Activated gamma-delta T cell treated with Interleukin-2 at 50 U/mL for 16 hours (primary cell): ENCODE results near the gene FXN.
A peak's percentile ranks its signal among the peaks of the same experiment; 100 is the strongest.
"Not testable (repeated sequence)": the region's sequence is repeated elsewhere in the genome, so short reads cannot be mapped to it uniquely, and the experiment has no call there.

ENCODE experiments used
- DNase-seq: peaks from one replicate; pipeline ENCODE4 v3.0.0-alpha.2; 2020

FXN gene

DNA sequence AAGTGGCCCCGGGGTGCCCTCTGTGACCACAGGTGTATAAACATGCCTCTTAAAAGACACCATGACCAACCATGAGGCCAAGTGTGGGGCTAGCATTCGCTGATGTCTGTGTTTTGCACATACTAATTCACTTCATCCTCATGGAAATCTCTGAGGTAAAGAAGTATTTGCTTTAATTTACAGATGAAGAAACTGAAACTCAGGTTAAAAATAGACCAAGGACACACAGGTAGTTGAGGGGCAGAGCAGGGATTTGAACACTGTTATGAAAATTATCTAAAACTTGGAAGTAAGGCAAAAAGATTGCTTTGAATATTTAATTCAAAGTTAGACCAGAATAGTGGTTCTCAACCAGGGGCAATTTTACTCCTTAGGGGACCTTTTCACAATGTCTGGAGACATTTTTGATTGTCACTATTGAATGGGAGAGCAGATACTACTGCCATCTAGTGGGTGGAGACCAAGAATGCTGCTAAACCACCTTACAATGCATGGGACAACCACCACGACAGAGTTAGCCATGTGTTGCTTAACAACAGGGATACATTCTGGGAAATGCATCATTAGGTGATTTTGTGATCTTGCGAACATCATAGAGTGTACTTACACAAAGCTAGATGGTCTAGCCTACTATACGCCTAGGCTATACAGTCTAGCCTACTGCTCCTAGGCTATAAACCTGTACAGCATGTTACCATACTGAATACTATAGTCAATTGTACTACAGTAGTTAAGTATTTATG, 8.0 kb upstream of the FXN start:
- DNase-seq, result peak; percentile 30

DNA sequence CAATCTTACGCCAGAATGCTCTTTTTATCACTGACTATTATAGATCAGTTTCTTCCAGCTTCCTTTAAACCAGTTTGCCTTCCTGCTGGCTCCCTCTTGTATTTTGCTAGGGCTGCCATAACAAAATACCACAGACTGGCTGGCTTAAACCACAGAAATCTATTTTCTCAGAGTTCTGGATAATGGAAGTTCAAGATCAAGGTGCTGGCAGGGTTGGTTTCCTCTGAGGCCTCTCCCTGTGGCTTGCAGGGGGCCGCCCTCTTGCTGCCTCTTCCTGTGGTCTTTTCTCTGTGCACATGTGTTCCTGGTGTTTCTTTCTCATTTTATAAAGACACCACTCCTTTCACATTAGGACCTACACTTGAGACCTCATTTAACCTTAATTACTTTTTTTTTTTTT, 6.8 kb upstream of the FXN start:
- DNase-seq, result peak; percentile 12

DNA sequence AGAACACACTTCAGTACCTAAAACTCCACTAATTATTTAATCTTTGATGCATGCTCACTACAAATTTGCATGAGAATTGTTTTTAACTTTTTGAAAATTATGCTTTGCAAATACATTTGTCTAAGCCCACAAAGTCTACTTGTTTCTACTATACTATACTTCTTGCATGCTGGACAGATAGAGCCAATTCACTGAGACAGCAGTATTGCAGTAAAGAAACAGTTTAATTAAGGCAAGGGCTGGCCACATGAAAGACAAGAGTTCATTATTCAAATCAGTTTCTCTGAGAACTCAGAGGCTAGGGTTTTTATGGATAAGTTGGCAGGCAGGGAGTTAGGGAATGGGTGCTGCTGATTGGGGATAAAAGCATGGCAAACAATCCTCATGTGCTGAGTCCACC, 6.0 kb upstream of the FXN start:
- DNase-seq, result no peak

DNA sequence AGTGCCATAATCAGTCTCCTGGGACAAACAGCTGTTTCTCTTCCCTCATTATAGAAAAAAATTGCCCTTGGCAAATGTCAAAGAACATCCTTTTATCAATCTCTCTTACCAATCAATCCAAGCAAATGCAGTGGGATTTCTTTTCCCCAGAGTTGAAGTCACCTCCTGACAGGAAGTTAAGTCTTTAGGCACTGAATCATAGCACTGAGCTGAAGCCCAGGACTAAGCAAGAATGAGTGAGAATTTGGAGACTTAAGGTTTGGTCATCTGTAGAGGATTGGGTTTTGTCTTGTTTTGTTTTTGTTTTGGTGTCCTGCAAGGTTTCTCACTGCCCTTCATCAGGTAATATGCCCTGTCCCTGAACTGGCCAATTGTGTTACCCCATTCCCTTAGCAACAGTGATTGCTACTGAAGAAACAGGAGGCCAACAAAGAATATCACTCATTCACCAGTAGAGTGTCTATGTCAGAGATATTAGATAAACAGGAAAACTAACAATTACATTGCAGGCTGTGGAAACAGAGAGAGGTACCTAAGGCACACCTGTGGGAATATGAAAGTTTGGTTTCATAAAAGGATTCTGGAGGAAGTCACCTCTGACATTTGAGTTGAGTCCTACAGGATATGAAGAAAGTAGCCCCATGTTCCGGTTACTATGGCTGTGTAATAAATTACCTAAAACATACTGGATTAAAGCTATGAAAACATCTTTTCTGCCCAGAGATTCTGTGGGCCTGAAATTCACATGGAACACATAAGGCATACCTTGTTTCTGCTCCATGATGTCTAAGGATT, 4.5 kb upstream of the FXN start:
- no peak for DNase-seq

DNA sequence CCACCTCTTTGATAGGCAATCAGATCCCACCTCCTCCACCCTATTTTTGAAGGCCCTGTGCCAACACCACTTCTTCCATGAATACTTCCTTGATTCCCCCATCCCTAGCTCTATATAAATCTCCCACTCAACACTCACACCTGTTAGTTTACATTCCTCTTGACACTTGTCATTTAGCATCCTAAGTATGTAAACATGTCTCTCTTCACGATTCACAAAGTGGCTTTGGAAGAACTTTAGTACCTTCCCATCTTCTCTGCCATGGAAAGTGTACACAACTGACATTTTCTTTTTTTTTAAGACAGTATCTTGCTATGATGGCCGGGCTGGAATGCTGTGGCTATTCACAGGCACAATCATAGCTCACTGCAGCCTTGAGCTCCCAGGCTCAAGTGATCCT, 1.5 kb upstream of the FXN start:
- no peak for DNase-seq

DNA sequence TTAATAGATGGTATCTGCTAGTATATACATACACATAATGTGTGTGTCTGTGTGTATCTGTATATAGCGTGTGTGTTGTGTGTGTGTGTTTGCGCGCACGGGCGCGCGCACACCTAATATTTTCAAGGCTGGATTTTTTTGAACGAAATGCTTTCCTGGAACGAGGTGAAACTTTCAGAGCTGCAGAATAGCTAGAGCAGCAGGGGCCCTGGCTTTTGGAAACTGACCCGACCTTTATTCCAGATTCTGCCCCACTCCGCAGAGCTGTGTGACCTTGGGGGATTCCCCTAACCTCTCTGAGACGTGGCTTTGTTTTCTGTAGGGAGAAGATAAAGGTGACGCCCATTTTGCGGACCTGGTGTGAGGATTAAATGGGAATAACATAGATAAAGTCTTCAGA, 757 bp downstream of the FXN start:
- no peak for DNase-seq

DNA sequence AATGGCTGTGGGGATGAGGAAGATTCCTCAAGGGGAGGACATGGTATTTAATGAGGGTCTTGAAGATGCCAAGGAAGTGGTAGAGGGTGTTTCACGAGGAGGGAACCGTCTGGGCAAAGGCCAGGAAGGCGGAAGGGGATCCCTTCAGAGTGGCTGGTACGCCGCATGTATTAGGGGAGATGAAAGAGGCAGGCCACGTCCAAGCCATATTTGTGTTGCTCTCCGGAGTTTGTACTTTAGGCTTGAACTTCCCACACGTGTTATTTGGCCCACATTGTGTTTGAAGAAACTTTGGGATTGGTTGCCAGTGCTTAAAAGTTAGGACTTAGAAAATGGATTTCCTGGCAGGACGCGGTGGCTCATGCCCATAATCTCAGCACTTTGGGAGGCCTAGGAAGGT, 1.2 kb downstream of the FXN start:
- no peak for DNase-seq

DNA sequence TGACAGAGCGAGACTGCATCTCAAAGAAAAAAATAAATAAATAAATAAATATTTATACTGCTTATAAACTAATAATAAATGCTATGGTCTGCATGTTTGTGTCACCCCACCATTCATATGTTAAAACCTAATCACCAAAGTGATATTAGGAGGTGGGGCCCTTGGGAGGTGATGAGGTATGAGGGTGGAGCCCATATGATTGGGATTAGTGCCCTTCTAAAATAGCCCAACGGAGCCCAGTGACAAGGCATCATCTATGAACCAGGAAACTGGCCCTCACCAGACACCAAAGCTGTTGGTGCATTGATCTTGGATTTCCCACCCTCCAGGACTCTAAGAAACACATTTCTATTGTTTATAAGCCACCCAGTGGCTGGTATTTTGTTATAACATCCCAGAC, 5.1 kb downstream of the FXN start:
- DNase-seq, result no peak

DNA sequence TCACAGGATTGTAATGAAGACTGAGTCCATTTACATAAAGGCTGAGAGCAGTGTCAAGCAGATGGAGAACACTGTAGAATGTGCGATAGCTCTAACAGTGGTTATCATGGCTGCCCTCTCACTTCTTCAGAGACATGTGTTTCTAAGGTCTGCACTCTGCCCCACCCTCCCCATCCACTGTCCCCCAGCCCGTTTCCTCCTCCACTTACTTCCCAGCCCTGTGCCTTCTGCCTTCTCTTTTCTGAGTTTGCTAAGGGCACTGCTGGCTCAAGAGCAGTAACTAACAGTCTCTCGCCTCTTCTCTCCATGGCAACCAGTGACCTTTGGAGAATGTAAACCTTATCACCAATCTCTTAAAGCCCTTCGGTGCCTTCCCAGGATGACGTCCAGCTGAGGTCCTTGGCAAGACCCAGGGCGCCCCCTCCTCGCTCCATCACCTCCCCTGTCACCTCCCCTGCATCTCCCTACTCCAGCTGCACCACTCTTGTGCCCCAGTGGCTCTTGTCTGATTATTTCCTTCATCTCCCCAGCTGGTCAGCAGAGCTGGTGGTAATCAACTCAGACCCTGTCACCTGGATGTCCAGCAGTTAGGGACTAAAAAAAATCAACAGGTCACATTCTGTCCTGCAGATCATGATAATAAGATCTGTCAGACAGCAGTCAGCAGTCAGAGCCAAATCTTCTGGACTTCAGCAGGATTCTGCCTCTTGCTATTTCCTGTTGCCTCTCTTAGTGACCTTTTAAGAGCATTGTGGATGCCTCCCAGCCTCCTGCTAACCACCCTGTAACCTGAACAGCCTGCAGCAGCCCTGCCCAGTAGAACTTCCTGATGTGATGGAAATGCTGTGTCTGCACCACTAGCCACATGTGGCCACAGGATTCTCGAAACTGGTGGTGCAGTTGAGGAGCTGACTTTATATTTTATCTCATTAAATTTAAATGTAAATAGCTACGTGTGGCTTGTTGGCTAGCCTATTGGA, 9.0 kb downstream of the FXN start:
- DNase-seq, result no peak

DNA sequence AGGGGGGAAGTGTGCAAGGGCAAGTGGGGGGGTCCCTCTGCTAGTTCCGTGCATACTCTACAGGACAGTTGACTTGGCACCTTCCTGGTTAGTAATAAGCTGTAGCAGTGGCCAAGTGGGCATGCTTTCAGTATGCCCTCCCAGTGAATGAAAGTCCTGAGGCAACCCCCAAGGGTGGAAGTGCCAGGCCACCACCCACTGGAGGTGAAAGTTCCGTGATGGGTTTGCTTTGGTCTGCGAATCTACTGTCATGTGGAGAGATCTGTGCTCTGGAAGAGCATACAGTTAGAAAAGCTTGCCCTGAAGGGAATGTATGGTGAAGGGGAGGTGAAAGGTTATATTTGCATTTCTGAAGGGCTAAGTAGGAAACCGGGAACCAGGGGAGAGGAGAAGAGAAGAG, 10.3 kb downstream of the FXN start:
- DNase-seq, result no peak

DNA sequence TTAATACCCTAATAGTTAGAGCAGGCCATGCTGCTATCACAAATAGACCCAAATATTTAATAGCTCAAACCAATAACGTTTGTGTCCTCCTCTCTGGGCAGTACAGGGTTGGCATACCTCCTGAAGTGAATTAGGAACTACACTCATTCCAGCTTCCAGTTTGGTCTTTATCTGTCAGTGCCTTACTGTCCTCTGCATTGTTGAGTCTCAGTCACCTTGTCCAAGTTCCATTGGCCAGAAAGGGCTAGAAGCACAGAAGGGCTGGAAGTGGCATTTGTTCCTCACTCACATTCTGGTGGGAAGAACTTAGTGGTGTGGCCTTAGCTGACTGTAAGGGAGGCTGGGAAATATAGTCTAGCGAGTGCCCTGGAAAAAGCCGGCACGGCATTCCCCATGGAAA, 11.2 kb downstream of the FXN start:
- DNase-seq, result no peak

DNA sequence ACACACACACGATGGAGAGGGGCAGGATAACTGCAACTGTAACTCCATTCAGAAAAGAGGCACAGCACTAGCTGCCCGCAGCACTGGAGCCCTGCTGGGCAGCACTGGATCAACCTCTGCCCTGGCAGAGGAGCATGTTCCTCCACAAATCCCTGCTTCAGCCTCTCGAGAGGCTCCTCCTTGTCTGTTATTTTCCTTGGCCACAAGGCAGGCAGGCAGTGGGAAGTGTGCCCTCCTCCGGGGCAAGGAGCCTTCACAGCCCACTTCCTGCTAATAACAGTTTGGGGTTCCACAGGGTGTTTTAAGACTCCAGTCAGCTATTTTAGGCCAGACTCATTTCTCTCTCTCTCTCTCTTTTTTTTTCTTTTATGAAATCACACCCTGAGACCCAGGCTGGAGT, 11.8 kb downstream of the FXN start:
- no peak for DNase-seq

DNA sequence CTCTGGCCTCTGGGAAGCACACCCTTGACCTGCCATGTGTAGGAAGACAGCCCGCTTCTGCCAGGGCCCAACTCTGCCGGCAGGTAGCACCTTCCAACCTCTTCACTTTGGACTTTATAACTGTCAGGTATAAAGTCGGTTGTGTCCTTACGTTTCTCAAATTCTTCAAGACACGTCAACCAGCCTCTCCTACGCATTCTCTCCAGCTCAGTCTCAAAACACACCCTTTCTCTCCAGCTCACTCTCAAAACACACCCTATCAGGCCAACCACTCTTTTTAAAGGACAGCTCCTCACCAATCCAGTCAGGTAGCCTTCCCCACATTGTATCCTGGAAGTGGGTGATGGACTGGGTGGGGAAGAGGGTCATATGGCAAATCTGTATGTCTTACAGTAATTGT, 13.5 kb downstream of the FXN start:
- no peak for DNase-seq

DNA sequence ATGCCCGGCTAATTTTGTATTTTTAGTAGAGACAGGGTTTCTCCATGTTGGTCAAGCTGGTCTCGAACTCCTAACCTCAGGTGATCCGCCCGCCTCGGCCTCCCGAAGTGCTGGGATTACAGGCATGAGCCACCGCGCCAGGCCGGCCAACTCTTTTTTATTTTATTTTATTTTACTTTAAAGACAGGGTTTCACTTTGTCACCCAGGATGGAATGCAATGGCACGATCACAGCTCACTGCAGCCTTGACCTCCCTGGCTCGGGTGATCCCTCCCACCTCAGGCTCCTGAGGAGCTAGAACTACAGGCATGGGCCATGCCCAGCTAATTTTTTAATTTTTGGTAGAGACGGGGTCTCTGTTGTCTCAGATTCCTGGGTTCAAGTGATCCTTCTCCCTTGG, 15.4 kb downstream of the FXN start:
- not testable (repeated sequence) for DNase-seq

DNA sequence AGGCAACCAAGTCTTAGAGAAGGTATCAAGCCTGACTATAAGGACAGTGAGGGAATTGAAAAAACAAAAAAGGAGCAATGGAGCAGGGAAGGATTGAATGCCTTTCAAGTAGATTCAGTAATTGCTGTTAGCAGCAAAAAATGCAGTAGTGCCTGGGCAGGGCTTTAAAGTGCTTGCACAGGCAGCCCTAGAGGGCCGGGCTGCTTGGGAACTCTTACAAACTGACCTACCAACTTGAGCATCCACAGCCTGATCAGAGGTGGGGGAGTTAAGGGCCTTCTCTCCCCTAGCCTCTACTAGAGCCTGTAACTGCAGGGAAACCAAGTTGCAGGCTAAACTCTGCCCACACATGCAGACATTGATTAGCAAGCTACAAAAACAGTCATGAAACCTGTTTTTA, 19.4 kb downstream of the FXN start:
- DNase-seq, result no peak

DNA sequence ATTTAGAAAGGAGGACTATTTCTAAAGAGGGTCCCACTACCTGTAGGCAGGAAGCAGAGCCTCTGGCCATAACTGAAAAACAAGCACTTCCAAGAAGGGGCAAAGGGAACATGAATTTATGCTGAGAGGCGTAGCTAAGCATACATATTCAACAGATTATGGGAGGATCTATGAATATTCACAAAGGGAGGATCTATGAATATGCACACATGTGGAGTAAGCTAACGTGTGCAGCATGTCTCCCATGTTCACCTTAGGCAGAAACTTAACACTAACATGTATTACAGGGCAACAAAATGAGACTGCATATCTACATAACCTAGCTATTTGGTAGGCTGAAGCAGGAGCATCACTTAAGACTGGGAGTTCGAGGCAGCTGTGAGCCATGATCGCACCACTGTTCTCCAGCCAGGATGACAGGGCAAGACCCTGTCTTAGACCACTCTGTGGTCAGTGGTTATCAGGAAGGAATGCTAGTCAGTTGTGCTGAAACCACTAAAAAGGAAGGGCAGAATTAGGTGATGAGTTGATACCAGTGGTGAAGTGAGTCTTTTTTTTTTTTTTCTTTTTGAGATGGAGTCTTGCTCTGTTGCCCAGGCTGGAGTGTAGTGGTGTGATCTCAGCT, 20.8 kb downstream of the FXN start:
- DNase-seq, result no peak

DNA sequence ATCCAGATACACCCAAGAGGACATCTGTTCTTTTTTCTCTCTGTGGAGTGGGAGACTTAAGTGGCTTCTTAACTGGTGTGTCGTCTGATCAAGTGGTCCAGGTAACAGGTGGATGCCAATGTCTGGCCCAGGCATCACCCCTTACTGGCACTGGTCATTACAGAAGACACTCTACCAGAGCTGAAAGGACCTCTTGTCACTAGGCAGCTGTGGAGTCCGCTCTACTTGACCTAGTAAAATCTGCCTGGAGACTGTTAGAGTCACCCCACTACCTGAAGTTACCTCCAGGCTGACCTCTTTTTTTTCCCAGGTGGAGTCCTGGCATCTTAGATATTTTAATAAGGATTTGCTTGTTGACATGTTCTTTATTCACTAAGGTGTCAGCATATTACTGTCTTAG, 22.5 kb downstream of the FXN start:
- DNase-seq, result no peak

DNA sequence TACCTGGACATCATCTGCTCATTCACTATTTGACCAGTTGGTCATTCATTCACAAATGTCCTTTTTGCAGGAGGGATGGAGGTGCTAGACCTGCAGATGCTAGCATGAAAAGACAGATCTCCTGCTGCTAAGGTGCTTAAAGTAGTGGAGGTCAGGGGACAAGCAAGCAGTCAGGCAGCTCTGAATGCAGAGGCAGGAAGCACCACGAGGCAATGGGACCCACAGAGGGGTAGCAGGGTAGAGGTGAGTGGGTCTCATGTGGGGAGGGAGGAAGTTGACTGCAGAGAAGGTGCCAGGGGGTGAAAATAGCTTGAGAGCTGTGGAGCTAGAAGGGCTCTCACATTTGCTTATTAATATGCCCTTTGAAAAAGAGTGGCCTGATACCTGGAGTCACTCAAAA, 25.2 kb downstream of the FXN start:
- no peak for DNase-seq

DNA sequence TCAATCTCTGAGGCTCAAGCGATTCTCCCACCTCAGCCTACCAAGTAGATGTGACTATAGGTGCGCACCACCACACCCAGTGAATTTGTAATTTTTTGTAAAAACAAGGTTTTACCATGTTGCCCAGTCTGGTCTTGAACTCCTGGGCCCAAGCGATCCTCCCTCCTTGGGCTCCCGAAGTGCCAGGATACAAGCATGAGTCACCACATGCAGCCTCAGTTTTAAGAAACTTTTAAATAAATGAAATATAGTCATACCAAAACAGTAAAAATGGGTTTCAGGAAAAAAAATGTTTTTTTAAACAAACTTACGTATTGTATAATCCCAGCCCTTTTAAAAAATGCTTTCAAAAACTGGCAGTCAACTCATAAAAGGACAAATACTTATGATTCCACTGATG, 26.6 kb downstream of the FXN start:
- no peak for DNase-seq

DNA sequence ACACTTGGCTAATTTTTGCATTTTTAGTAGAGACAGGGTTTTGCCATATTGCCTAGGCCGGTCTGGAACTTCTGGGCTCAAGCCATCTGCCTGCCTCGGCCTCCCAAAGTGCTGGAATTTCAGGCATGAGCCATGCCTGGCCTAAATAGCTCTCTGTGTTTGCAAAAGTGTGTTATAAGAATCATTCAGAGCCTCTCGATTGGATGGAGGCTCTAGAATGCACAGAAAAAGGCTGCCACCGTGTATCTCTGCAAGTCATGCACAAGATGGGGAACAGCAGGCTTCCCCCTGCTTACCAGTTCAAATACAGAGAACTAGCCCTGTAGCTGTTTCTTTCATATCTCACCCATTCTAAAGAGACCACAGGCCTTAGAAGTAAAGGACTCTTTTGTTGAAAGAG, 28.3 kb downstream of the FXN start:
- no peak for DNase-seq

DNA sequence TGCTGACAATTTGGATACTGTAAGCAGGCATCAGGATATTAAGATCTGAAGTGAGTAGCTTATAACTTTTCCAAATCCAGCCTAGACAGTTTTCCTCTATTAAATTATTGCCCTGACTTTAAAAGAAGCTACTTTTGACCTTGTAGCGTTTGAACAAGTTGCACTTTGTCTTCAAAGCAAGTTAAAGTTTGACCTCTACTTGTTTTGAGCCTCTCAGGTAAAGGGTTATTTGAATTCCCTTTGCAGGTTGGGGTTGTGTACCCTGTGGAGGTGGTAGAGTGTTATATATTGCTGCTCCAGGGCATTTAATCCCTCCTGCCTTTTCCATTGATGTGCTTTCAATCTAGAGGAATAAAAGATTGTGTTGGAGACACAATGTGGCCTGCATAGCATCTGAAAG, 30.1 kb downstream of the FXN start:
- no peak for DNase-seq

DNA sequence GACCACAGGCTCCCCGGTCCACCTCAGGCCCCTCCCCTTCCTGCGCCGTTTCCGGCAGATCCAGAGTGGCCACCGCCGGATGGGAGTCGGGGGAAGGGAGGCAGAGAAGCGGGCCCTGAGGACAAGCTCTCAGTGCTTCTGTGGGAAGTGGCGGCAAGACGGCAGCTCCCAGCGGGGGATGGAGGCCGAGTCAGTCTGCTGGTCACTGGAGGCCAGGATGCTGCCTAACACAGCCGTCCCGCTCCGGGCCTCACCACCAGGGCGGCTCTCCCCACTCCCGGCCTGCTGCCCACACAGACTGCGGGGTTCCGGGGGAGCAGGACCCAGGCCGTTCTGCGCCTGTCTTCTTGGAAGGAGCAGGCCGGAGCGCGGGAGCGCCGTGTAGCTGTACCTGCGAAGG, 31.4 kb downstream of the FXN start:
- DNase-seq, result no peak

DNA sequence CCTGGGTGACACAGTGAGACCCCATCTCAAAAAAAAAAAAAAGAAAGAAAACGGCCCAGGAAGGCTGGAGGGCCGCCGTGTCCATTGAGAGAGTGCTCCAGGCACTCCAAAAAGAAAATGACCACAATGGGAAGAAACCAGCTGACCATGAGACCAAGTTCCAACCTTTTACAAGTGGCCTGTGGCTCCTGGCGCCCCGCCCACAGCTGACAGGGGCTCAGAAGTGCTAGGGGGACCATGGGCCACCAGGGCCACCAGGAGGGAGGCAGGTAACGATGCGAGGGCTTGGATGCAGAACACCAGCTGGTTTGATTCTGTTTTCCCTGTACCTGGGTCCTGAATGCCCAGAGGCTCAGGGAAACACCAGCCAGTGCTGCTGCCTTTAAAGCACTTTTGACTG, 34.6 kb downstream of the FXN start:
- no peak for DNase-seq
